SK-N-SH (cell line): ENCODE measurements around the gene RPS6KA5. TPM values are rescaled to one million over a fixed set of nuclear protein-coding genes. Genes with fewer than 3 reads are reported as not detected.

Experiments
- CTCF ChIA-PET: fragments of 300-600, 350-600 bp; formaldehyde crosslinking; extraction: SDS; loops from one replicate; lab custom pipeline; 2021; lab: Yijun Ruan, JAX
- POLR2A ChIA-PET: fragments of 350-600 bp; sonication (Branson Sonifier 250); formaldehyde crosslinking; extraction: SDS; loops from one replicate; lab custom pipeline; 2020; ENCODE audit warnings: antibody characterized with exemption, inconsistent platforms; lab: Yijun Ruan, JAX
- DNase-seq: peaks from one replicate; pipeline ENCODE4 v3.0.0; 2012
- H2AFZ ChIP-seq: fragments of 200-600 bp; sonication (generic); 2 replicates; pipeline ENCODE4 v1.8.1; 2016; ENCODE audit warnings: antibody characterized with exemption, mild to moderate bottlenecking, low read depth
- H3F3A ChIP-seq: fragments of 200-600 bp; sonication (generic); replicated peaks from 2 replicates; pipeline ENCODE3; 2016; ENCODE audit warnings: antibody characterized with exemption, mild to moderate bottlenecking; ENCODE audit not compliant: insufficient read depth
- H3K27ac ChIP-seq, 2 experiments: fragments of 200-500 bp in 1 of 2; fragments of 200-600 bp in 1 of 2; sonication (Bioruptor generic) in 1 of 2; sonication (generic), shearing (Covaris generic) in 1 of 2; 2 replicates each; pipeline versions ENCODE4 v1.5.1 to v1.6.1; 2014 to 2016; ENCODE audit warnings: low read depth in 2 of 2, inconsistent platforms in 1 of 2, low read length in 1 of 2, mild to moderate bottlenecking in 1 of 2, mixed read lengths in 1 of 2
- H3K27me3 ChIP-seq: fragments of 200-600 bp; sonication (generic), shearing (Covaris generic); 2 replicates; pipeline ENCODE4 v1.6.1; 2016; ENCODE audit warnings: mixed run types; ENCODE audit not compliant: insufficient read depth
- H3K36me3 ChIP-seq, 2 experiments: fragments of 200-500 bp in 1 of 2; fragments of 200-600 bp in 1 of 2; sonication (Bioruptor generic) in 1 of 2; sonication (generic) in 1 of 2; replicated peaks in 1 of 2; 2 replicates each; pipeline versions ENCODE3 to v1.5.1; 2014 to 2016; ENCODE audit warnings: low read length in 1 of 2, mild to moderate bottlenecking in 1 of 2; ENCODE audit not compliant: insufficient read depth in 2 of 2, control insufficient read depth in 1 of 2
- H3K4me1 ChIP-seq, 2 experiments: fragments of 200-500 bp in 1 of 2; fragments of 200-600 bp in 1 of 2; sonication (Bioruptor generic) in 1 of 2; sonication (generic), shearing (Covaris generic) in 1 of 2; 2 replicates each; pipeline versions ENCODE4 v1.5.1 to v1.6.1; 2014 to 2016; ENCODE audit warnings: low read depth in 1 of 2, low read length in 1 of 2, mixed run types in 1 of 2; ENCODE audit not compliant: insufficient read depth in 2 of 2, control insufficient read depth in 1 of 2
- H3K4me2 ChIP-seq: fragments of 200-600 bp; sonication (generic), shearing (Covaris generic); 2 replicates; pipeline ENCODE4 v1.6.1; 2017; ENCODE audit warnings: mixed run types
- H3K4me3 ChIP-seq, 2 experiments: fragments of 200-500 bp in 1 of 2; fragments of 200-600 bp in 1 of 2; sonication (Bioruptor generic) in 1 of 2; sonication (generic), shearing (Covaris generic) in 1 of 2; 2 replicates each; pipeline versions ENCODE4 v1.5.1 to v1.8.1; 2014 to 2016; ENCODE audit warnings: low read depth in 2 of 2, inconsistent platforms in 1 of 2, low read length in 1 of 2, mild to moderate bottlenecking in 1 of 2, mixed read lengths in 1 of 2, moderate library complexity in 1 of 2
- H3K79me2 ChIP-seq: fragments of 200-600 bp; sonication (generic); 2 replicates; pipeline ENCODE4 v1.8.1; 2017; ENCODE audit warnings: mild to moderate bottlenecking; ENCODE audit not compliant: insufficient read depth
- H3K9ac ChIP-seq: fragments of 200-600 bp; sonication (generic); 2 replicates; pipeline ENCODE4 v1.6.1; 2017; ENCODE audit warnings: mixed run types
- H3K9me2 ChIP-seq: fragments of 200-600 bp; sonication (generic); 2 replicates; pipeline ENCODE4 v1.6.1; 2017; ENCODE audit warnings: mixed run types
- H3K9me3 ChIP-seq: fragments of 200-600 bp; sonication (generic); 2 replicates; pipeline ENCODE4 v1.6.1; 2017; ENCODE audit warnings: mixed run types, mild to moderate bottlenecking, moderate library complexity
- H4K20me1 ChIP-seq: fragments of 200-600 bp; sonication (generic); 2 replicates; pipeline ENCODE4 v1.6.1; 2017; ENCODE audit warnings: mild to moderate bottlenecking, mixed run types; ENCODE audit not compliant: insufficient read depth
- ELF1 ChIP-seq: IDR thresholded peaks from 2 replicates; pipeline ENCODE4 v1.4.0; 2012
- GABPA ChIP-seq: IDR thresholded peaks from 2 replicates; pipeline ENCODE4 v1.4.0; 2012; ENCODE audit warnings: low read depth, mild to moderate bottlenecking
- MAX ChIP-seq: IDR thresholded peaks from 2 replicates; pipeline ENCODE4 v1.4.0; 2012; ENCODE audit warnings: low read depth
- MXI1 ChIP-seq: IDR thresholded peaks from 2 replicates; pipeline ENCODE4 v1.6.1; 2012; ENCODE audit warnings: mild to moderate bottlenecking, low read depth, low read length, improper control_type of control experiment
- NFIC ChIP-seq: IDR thresholded peaks from 2 replicates; pipeline ENCODE4 v1.4.0; 2012; ENCODE audit warnings: borderline replicate concordance
- NRF1 ChIP-seq: IDR thresholded peaks from 2 replicates; pipeline ENCODE4 v1.6.1; 2012; ENCODE audit warnings: low read depth, mild to moderate bottlenecking, low read length
- POLR2AphosphoS5 ChIP-seq: IDR thresholded peaks from 2 replicates; pipeline ENCODE4 v1.6.1; 2012; ENCODE audit warnings: low read depth, low read length
- RXRA ChIP-seq: IDR thresholded peaks from 2 replicates; pipeline ENCODE4 v1.4.0; 2012; ENCODE audit warnings: low read depth, mild to moderate bottlenecking, borderline replicate concordance
- SMC3 ChIP-seq: IDR thresholded peaks from 2 replicates; pipeline ENCODE4 v1.6.1; 2012; ENCODE audit warnings: low read depth, low read length, improper control_type of control experiment
- YY1 ChIP-seq: IDR thresholded peaks from 2 replicates; pipeline ENCODE4 v1.4.0; 2012; ENCODE audit warnings: low read depth, mild to moderate bottlenecking
- WGBS: methylation state at CpG from one replicate; pipeline ENCODE4 v1.1.6; 2017; ENCODE audit warnings: low lambda C conversion rate; 5-methylcytosine and 5-hydroxymethylcytosine counted together
- polyA plus RNA-seq, 3 experiments: library from polyadenylated mRNA; depleted of rRNA; stranded (reverse); fragments of >200 nt; gene quantifications; 2 replicates each; pipeline ENCODE4 v1.2.3, GENCODE V29; 2012
- TF ChIP-seq, protein P1 (sequence below): IDR thresholded peaks from 2 replicates; pipeline ENCODE4 v1.4.0; 2012; ENCODE audit warnings: low read depth, borderline replicate concordance
- TF ChIP-seq, protein P2 (sequence below): IDR thresholded peaks from 2 replicates; pipeline ENCODE4; 2012
- TF ChIP-seq, protein P3 (sequence below): IDR thresholded peaks from 2 replicates; pipeline ENCODE4 v1.6.1; 2012; ENCODE audit warnings: mild to moderate bottlenecking, low read depth, low read length, moderate library complexity
- TF ChIP-seq, protein P4 (sequence below): IDR thresholded peaks from 2 replicates; pipeline ENCODE4 v1.4.0; 2012; ENCODE audit warnings: low read depth, borderline replicate concordance

Gene RPS6KA5
- polyA plus RNA-seq, 1 of the 3 experiments (the other 2 are of a cell fraction) = 0.67 TPM

- TF ChIP-seq, protein P1, sequence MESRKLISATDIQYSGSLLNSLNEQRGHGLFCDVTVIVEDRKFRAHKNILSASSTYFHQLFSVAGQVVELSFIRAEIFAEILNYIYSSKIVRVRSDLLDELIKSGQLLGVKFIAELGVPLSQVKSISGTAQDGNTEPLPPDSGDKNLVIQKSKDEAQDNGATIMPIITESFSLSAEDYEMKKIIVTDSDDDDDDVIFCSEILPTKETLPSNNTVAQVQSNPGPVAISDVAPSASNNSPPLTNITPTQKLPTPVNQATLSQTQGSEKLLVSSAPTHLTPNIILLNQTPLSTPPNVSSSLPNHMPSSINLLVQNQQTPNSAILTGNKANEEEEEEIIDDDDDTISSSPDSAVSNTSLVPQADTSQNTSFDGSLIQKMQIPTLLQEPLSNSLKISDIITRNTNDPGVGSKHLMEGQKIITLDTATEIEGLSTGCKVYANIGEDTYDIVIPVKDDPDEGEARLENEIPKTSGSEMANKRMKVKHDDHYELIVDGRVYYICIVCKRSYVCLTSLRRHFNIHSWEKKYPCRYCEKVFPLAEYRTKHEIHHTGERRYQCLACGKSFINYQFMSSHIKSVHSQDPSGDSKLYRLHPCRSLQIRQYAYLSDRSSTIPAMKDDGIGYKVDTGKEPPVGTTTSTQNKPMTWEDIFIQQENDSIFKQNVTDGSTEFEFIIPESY = no peak
- TF ChIP-seq, protein P2, sequence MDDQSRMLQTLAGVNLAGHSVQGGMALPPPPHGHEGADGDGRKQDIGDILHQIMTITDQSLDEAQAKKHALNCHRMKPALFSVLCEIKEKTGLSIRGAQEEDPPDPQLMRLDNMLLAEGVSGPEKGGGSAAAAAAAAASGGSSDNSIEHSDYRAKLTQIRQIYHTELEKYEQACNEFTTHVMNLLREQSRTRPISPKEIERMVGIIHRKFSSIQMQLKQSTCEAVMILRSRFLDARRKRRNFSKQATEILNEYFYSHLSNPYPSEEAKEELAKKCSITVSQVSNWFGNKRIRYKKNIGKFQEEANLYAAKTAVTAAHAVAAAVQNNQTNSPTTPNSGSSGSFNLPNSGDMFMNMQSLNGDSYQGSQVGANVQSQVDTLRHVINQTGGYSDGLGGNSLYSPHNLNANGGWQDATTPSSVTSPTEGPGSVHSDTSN = no peak
These were observed 13.2 kb downstream of the RPS6KA5 start (continued) for GRCh38 chr14:91047174-91047753.

DNA sequence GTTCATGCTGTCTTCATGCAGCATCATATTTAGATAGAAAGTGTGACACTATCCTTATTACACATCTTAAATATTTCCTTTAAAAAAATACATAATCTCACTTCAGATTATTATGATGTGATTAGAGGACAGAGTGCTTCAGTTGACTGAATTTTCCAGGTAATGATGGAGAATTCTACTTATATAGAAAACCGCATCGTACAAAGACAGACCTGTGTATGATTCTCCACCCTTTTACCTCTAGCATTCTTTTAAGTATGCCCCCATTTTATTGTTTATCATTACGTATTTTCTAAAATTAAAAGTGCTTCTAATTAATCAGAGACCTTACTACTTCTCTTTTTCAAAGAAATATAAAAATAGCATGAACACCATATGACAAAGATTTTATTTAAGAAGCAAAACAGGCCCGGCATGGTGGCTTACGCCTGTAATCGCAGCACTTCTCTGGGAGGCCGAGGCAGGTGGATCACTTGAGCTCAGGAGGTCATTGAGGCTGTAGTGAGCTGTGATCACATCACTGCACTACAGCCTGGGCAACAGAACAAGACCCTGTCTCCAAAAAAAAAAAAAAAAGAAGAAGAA lies 13.9 kb downstream of the RPS6KA5 start:
- CTCF ChIA-PET = no interaction called here
- no peaks in the 10 kb centered on the region; a peak in 1 of 4 replicates for H3K4me1 ChIP-seq
- no peaks in the 10 kb centered on the region for H3K9me2 ChIP-seq
- no peaks in the 10 kb centered on the region for H3K79me2 ChIP-seq
- H4K20me1 ChIP-seq = no peaks in the 10 kb centered on the region
- no peak for TF ChIP-seq ELF1
- TF ChIP-seq NRF1 = no peak
- no peak for DNase-seq
- 94% methylated on average over 7 of the region's 7 CpGs for WGBS
- H3K9ac ChIP-seq = no peak overlapping the region
- no peak overlapping the region for H3K4me3 ChIP-seq
- no peak overlapping the region for H3K27ac ChIP-seq
- H2AFZ ChIP-seq = no peak overlapping the region
- POLR2A ChIA-PET = no interaction called here
- H3F3A ChIP-seq = no peaks in the 10 kb centered on the region
- H3K27me3 ChIP-seq = no peaks in the 10 kb centered on the region
- H3K36me3 ChIP-seq = no peaks in the 10 kb centered on the region
- no peaks in the 10 kb centered on the region for H3K9me3 ChIP-seq
- H3K4me2 ChIP-seq = no peak overlapping the region

- no peak overlapping the region for H3K4me3 ChIP-seq
- H3K36me3 ChIP-seq = no peaks in the 10 kb centered on the region
- no peaks in the 10 kb centered on the region; a peak in 1 of 4 replicates for H3K4me1 ChIP-seq
- no peak for DNase-seq
- WGBS = 79% methylated on average over 2 of the region's 2 CpGs
- no peaks in the 10 kb centered on the region for H4K20me1 ChIP-seq
- no peaks in the 10 kb centered on the region for H3K27me3 ChIP-seq
- H3F3A ChIP-seq = no peaks in the 10 kb centered on the region
- ChIA-PET CTCF (interaction anchor here (0.6 to 2.5 kb wide), 6 partner anchors 12 to 132 kb away, joined by 3 to 8 read pairs (median 3); no protein-coding TSS in a partner anchor), POLR2A (no interaction called here)
- no peak overlapping the region for H3K27ac ChIP-seq
- TF ChIP-seq GABPA (no peak), MXI1 (no peak), NFIC (no peak), YY1 (no peak), POLR2AphosphoS5 (no peak), MAX (no peak), ELF1 (no peak), SMC3 (no peak), RXRA (no peak)
- TF ChIP-seq, protein P3, sequence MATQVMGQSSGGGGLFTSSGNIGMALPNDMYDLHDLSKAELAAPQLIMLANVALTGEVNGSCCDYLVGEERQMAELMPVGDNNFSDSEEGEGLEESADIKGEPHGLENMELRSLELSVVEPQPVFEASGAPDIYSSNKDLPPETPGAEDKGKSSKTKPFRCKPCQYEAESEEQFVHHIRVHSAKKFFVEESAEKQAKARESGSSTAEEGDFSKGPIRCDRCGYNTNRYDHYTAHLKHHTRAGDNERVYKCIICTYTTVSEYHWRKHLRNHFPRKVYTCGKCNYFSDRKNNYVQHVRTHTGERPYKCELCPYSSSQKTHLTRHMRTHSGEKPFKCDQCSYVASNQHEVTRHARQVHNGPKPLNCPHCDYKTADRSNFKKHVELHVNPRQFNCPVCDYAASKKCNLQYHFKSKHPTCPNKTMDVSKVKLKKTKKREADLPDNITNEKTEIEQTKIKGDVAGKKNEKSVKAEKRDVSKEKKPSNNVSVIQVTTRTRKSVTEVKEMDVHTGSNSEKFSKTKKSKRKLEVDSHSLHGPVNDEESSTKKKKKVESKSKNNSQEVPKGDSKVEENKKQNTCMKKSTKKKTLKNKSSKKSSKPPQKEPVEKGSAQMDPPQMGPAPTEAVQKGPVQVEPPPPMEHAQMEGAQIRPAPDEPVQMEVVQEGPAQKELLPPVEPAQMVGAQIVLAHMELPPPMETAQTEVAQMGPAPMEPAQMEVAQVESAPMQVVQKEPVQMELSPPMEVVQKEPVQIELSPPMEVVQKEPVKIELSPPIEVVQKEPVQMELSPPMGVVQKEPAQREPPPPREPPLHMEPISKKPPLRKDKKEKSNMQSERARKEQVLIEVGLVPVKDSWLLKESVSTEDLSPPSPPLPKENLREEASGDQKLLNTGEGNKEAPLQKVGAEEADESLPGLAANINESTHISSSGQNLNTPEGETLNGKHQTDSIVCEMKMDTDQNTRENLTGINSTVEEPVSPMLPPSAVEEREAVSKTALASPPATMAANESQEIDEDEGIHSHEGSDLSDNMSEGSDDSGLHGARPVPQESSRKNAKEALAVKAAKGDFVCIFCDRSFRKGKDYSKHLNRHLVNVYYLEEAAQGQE = no peak
- TF ChIP-seq, protein P4, sequence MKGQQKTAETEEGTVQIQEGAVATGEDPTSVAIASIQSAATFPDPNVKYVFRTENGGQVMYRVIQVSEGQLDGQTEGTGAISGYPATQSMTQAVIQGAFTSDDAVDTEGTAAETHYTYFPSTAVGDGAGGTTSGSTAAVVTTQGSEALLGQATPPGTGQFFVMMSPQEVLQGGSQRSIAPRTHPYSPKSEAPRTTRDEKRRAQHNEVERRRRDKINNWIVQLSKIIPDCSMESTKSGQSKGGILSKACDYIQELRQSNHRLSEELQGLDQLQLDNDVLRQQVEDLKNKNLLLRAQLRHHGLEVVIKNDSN = no peak
- no peak overlapping the region for H3K9ac ChIP-seq
- H2AFZ ChIP-seq = no peak overlapping the region
- H3K79me2 ChIP-seq = no peaks in the 10 kb centered on the region
- H3K9me2 ChIP-seq = no peaks in the 10 kb centered on the region
- H3K4me2 ChIP-seq = no peak overlapping the region
- no peaks in the 10 kb centered on the region for H3K9me3 ChIP-seq
These were observed 19.0 kb downstream of the RPS6KA5 start for GRCh38 chr14:91041450-91041849.
